ENCODE results near the gene PCDHGA4.
"Not testable (repeated sequence)": the region's sequence is repeated elsewhere in the genome, so short reads cannot be mapped to it uniquely, and the experiment has no call there.

Gene PCDHGA4

DNA sequence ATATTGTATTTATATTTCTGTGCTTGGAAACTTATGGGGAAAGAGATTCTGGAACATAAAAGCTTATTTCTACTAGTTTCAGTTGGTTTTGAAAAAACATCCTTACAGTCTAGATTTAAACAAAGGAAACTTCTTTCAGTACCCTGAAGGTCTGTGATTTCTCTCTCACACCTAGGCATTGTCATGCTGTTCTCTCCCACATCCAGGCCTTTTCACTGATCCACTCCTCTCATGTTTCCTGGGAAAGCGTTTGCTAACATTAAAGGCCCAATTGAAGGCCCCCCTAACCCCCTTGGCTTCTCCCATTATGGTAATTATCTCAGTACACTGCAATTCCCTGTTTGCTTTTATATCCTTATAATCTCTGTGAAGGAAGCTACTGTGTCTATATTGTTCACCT lies 12.0 kb upstream of the PCDHGA4 start:
- TF ChIP-seq CTCF (IDR thresholded peaks at IDR 0.05; ENCODE audit: low read depth, low read length): no peak
- DNase-seq (ENCODE audit: low read depth, low spot score): no peak
- no peak overlapping the region for H3K4me3 ChIP-seq (ENCODE audit: low read depth, low read length)
- in situ Hi-C loops (cut with HindIII; ENCODE audit: low sequenced_read_pairs): no loop called here

GRCh38 chr5:141343242-141343952 lies 11.4 kb upstream of the PCDHGA4 start, which contains the start of gene PCDHGA3:
Gene PCDHGA3, plus strand, starts transcription at chr5:141343829. Its CDS starts 205 bp downstream, at chr5:141344034.
- H3K4me3 ChIP-seq (ENCODE audit: low read depth, low read length): peak within 1 kb of the TSS; percentile 39
- peak; percentile 49 for TF ChIP-seq CTCF (IDR thresholded peaks at IDR 0.05; ENCODE audit: low read depth, low read length)
- peak; percentile 62 for DNase-seq (ENCODE audit: low read depth, low spot score)
- in situ Hi-C loops (cut with HindIII; ENCODE audit: low sequenced_read_pairs): no loop called here

GRCh38 chr5:141343953-141344463 lies 10.8 kb upstream of the PCDHGA4 start:
- TF ChIP-seq CTCF (IDR thresholded peaks at IDR 0.05; ENCODE audit: low read depth, low read length): no peak
- DNase-seq (ENCODE audit: low read depth, low spot score): no peak
- in situ Hi-C loops (cut with HindIII; ENCODE audit: low sequenced_read_pairs): no loop called here
- peak overlapping the region; percentile 39 for H3K4me3 ChIP-seq (ENCODE audit: low read depth, low read length)

DNA sequence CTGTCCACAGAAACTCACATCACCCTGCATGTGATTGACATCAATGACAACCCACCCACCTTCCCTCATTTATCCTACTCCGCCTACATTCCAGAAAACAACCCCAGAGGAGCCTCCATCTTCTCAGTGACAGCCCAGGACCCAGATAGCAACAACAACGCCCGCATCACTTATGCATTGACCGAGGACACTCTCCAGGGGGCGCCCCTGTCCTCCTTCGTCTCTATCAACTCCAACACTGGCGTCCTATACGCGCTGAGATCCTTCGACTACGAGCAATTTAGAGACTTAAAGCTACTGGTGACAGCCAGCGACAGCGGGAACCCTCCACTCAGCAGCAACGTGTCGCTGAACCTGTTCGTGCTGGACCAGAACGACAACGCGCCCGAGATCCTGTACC lies 9.5 kb upstream of the PCDHGA4 start:
- H3K4me3 ChIP-seq (ENCODE audit: low read depth, low read length): no peak overlapping the region
- DNase-seq (ENCODE audit: low read depth, low spot score): no peak
- in situ Hi-C loops (cut with HindIII; ENCODE audit: low sequenced_read_pairs): no loop called here
- no peak for TF ChIP-seq CTCF (IDR thresholded peaks at IDR 0.05; ENCODE audit: low read depth, low read length)

DNA sequence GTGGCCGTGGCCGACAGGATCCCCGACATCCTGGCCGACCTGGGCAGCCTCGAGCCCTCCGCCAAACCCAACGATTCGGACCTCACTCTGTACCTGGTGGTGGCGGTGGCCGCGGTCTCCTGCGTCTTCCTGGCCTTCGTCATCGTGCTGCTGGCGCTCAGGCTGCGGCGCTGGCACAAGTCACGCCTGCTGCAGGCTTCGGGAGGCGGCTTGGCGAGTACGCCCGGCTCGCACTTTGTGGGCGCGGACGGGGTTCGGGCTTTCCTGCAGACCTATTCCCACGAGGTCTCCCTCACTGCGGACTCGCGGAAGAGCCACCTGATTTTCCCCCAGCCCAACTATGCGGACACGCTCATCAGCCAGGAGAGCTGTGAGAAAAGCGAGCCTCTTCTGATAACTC lies 8.8 kb upstream of the PCDHGA4 start:
- H3K4me3 ChIP-seq (ENCODE audit: low read depth, low read length); DNase-seq (ENCODE audit: low read depth, low spot score); in situ Hi-C loops (cut with HindIII; ENCODE audit: low sequenced_read_pairs): not testable (repeated sequence)

DNA sequence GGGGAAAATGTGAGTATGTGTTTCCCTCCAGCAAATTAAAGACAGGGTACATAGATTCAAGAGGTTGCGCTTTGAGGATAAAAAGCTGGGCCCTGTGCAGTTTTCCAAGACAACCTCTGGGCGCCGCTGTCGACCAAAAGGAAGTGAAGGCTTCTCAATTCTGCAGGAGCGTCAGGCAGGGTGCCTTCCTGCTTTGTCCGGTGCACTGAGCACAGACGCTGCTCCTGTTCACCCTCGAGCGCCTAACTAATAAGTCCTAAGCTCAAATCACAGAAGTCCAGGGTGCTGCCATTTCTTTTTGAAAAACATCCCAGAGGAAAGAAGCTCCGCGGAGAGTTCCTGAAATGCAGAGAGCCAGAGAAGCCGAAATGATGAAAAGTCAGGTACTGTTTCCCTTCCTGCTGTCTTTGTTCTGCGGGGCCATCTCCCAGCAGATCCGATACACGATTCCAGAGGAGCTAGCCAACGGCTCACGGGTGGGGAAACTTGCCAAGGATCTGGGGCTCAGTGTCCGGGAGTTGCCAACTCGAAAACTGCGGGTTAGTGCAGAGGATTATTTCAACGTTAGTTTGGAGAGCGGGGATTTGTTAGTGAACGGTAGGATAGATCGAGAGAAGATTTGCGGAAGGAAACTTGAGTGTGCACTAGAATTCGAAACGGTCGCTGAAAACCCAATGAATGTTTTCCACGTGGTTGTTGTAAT lies 4.8 kb upstream of the PCDHGA4 start, which contains the start of gene PCDHGB1:
PCDHGB1 (plus strand) TSS at position 183 of the 703 bp plus-strand sequence; CDS start at position 345, 162 bp downstream.
- TF ChIP-seq CTCF (IDR thresholded peaks at IDR 0.05; ENCODE audit: low read depth, low read length): peak; percentile 57
- in situ Hi-C loops (cut with HindIII; ENCODE audit: low sequenced_read_pairs): no loop called here
- peak within 1 kb of the TSS; percentile 32 for H3K4me3 ChIP-seq (ENCODE audit: low read depth, low read length)
- DNase-seq (ENCODE audit: low read depth, low spot score): peak; percentile 53

DNA sequence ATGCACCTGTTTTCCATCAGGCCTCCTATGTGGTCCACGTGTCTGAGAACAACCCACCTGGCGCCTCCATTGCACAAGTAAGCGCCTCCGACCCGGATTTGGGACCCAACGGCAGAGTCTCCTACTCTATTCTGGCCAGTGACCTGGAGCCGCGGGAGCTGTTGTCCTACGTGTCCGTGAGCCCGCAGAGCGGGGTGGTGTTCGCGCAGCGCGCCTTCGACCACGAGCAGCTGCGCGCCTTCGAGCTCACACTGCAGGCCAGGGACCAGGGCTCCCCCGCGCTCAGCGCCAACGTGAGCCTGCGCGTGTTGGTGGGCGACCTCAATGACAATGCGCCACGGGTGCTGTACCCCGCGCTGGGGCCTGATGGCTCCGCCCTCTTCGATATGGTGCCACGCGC lies 3.2 kb upstream of the PCDHGA4 start:
- in situ Hi-C loops (cut with HindIII; ENCODE audit: low sequenced_read_pairs): no loop called here
- no peak for DNase-seq (ENCODE audit: low read depth, low spot score)
- TF ChIP-seq CTCF (IDR thresholded peaks at IDR 0.05; ENCODE audit: low read depth, low read length): no peak
- H3K4me3 ChIP-seq (ENCODE audit: low read depth, low read length): no peak overlapping the region
